Measurements from ENCODE around the gene EXD3. TPM values are rescaled to one million over a fixed set of nuclear protein-coding genes. Genes with fewer than 3 reads are reported as not detected.

EXD3 gene
- polyA plus RNA-seq, 1 of the 3 experiments (the other 2 are of a cell fraction): 11.5 TPM

- WGBS (ENCODE audit: low lambda C conversion rate): 69% methylated on average over 5 of the region's 18 CpGs
- CTCF ChIA-PET: interaction anchor here (1.3 kb wide), 1 partner anchor 16 kb away, joined by 3 read pairs; the partner anchor contains the start of gene EXD3
- no peak overlapping the region for H3K4me2 ChIP-seq
Measured at GRCh38 chr9:137439158-137439714, 16.3 kb upstream of the EXD3 start.

More at GRCh38 chr9:137439158-137439714, 16.3 kb upstream of the EXD3 start:
- Histone ChIP-seq H3K4me3 (ENCODE audit: low read depth in 2 of 2, low read length in 1 of 2) (no peak overlapping the region), H3K9me3 (no peaks in the 10 kb centered on the region), H3F3A (replicated peaks; ENCODE audit: insufficient read depth) (peaks cover 5% of the 10 kb centered on the region), H2AFZ (ENCODE audit: low read depth) (no peak overlapping the region), H3K79me2 (ENCODE audit: insufficient read depth) (no peaks in the 10 kb centered on the region), H3K9me2 (no peaks in the 10 kb centered on the region), H3K27ac (ENCODE audit: low read depth in 2 of 2, low read length in 1 of 2) (no peak overlapping the region), H3K36me3 (replicated peaks in 1 of 2; ENCODE audit: control insufficient read depth in 1 of 2, insufficient read depth in 2 of 2, low read length in 1 of 2) (no peaks in the 10 kb centered on the region), H3K27me3 (ENCODE audit: insufficient read depth) (peaks cover 4% of the 10 kb centered on the region; the same call in 1 of the 2 replicates), H3K4me1 (ENCODE audit: control insufficient read depth in 1 of 2, insufficient read depth in 2 of 2, low read depth in 1 of 2, low read length in 1 of 2) (peaks cover 3 to 4% of the 10 kb centered on the region in 2 experiments; a peak in 2 of 4 replicates), H3K9ac (no peak overlapping the region), H4K20me1 (ENCODE audit: insufficient read depth) (no peaks in the 10 kb centered on the region)
- no peak for TF ChIP-seq CHD2 (IDR thresholded peaks at IDR 0.05; ENCODE audit: low read length, partially characterized antibody)
- no peak for TF ChIP-seq GABPA (IDR thresholded peaks at IDR 0.05; ENCODE audit: low read depth)
- no peak for TF ChIP-seq CTCF (IDR thresholded peaks at IDR 0.05)
- no peak for TF ChIP-seq EZH2phosphoT487 (IDR thresholded peaks at IDR 0.05; ENCODE audit: borderline replicate concordance, low read depth)
- no peak for TF ChIP-seq MEF2A (IDR thresholded peaks at IDR 0.05; ENCODE audit: borderline replicate concordance, low read depth)
- TF ChIP-seq IRF3 (IDR thresholded peaks at IDR 0.05; ENCODE audit: low read depth, low read length): no peak
- TF ChIP-seq EP300 (IDR thresholded peaks at IDR 0.05; ENCODE audit: borderline replicate concordance in 1 of 2, low read depth in 1 of 2, low read length in 1 of 2): no peak
- no peak for TF ChIP-seq REST (IDR thresholded peaks at IDR 0.05; ENCODE audit: low read depth, low read length)
- no peak for TF ChIP-seq NRF1 (IDR thresholded peaks at IDR 0.05; ENCODE audit: low read depth, low read length)
- TF ChIP-seq USF1 (IDR thresholded peaks at IDR 0.05; ENCODE audit: borderline replicate concordance, low read depth): no peak
- no peak for TF ChIP-seq GATA2 (CRISPR knock-in tag; IDR thresholded peaks at IDR 0.05)
- peak; percentile 45 for DNase-seq
- POLR2A ChIA-PET: no interaction called here

Measured in SK-N-SH (cell line).